Measurements from ENCODE around the gene RCSD1.

DNA sequence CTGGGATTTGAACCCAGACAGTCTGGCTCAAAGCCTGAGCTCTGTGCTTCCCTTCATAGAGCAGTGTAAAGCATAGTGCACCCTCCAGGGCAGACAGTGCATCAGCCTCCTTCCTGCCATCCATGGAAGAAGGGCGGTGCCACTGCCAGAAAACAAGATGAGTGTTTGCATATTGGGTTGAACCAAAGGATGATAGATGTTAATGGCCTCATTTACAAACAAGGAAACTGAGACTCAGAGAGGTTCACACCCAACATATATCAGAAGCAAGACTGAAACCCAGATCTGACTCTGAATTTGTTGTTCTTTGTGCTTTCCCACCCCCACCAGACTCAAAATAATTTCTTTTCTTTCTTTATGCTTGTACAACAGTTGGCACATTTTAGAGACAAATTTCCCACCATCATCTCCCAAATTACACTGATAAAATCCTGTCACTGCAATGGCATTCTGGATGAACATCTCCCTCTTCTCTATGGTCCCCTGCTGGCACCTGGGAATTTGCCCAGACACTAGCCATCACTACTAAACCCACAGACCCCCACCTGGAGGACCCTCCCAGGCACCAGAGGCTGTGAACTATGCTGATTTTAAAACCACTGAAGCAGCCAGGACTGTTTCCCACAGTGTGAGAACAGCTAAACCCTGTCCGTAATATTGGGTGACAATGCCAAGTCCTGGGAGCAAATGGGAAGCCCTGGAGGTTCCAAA, 46.3 kb downstream of the RCSD1 start:
- TF ChIP-seq OSR1 (CRISPR knock-in tag; IDR thresholded peaks at IDR 0.05): no peak
- TF ChIP-seq ZNF8 (CRISPR knock-in tag; IDR thresholded peaks at IDR 0.05): no peak
- no peak for TF ChIP-seq ZNF70 (CRISPR knock-in tag; IDR thresholded peaks at IDR 0.05)

Data from SK-N-SH treated with all-trans-retinoic acid at 6 μM for 48 hours (cell line).